AG09309 (cell line): Measurements from ENCODE around the gene SLC13A2.

Source experiments
- DNase-seq: peaks from one replicate; pipeline ENCODE4 v3.0.0-alpha.2; 2010; ENCODE audit warnings: low read depth
- H3K4me3 ChIP-seq: 2 replicates; pipeline ENCODE4 v1.5.1; 2011; ENCODE audit warnings: mild to moderate bottlenecking, low read depth, low read length, moderate library complexity; ENCODE audit not compliant: control insufficient read depth
- TF ChIP-seq, protein P1 (sequence below): IDR thresholded peaks from 2 replicates; pipeline ENCODE4 v1.5.1; 2011; ENCODE audit warnings: mild to moderate bottlenecking, low read depth, low read length, inconsistent platforms; ENCODE audit not compliant: insufficient read depth, control insufficient read depth; ENCODE audit errors: missing control alignments

SLC13A2 gene

DNA sequence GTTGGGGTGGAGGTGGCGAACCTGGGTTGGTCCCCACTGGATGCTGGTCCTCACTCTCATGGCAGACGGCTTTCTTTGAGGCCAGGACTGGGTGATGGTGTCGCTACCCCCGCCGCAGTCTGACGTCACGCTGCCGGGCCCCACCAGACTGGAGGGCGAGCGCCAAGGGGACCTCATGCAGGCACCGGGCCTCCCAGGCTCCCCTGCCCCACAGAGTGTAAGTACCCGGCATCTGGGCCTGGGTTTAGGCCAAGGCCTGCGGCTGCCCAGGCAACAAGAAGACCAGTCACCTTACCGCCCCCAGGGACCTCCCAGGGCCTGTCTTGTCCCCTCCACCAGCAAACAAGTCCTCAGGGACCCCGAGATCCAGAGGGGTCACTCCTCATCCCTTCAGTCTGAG lies 50.4 kb downstream of the SLC13A2 start:
- DNase-seq: no peak
- no peak overlapping the region for H3K4me3 ChIP-seq
- TF ChIP-seq, protein P1, sequence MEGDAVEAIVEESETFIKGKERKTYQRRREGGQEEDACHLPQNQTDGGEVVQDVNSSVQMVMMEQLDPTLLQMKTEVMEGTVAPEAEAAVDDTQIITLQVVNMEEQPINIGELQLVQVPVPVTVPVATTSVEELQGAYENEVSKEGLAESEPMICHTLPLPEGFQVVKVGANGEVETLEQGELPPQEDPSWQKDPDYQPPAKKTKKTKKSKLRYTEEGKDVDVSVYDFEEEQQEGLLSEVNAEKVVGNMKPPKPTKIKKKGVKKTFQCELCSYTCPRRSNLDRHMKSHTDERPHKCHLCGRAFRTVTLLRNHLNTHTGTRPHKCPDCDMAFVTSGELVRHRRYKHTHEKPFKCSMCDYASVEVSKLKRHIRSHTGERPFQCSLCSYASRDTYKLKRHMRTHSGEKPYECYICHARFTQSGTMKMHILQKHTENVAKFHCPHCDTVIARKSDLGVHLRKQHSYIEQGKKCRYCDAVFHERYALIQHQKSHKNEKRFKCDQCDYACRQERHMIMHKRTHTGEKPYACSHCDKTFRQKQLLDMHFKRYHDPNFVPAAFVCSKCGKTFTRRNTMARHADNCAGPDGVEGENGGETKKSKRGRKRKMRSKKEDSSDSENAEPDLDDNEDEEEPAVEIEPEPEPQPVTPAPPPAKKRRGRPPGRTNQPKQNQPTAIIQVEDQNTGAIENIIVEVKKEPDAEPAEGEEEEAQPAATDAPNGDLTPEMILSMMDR: no peak

DNA sequence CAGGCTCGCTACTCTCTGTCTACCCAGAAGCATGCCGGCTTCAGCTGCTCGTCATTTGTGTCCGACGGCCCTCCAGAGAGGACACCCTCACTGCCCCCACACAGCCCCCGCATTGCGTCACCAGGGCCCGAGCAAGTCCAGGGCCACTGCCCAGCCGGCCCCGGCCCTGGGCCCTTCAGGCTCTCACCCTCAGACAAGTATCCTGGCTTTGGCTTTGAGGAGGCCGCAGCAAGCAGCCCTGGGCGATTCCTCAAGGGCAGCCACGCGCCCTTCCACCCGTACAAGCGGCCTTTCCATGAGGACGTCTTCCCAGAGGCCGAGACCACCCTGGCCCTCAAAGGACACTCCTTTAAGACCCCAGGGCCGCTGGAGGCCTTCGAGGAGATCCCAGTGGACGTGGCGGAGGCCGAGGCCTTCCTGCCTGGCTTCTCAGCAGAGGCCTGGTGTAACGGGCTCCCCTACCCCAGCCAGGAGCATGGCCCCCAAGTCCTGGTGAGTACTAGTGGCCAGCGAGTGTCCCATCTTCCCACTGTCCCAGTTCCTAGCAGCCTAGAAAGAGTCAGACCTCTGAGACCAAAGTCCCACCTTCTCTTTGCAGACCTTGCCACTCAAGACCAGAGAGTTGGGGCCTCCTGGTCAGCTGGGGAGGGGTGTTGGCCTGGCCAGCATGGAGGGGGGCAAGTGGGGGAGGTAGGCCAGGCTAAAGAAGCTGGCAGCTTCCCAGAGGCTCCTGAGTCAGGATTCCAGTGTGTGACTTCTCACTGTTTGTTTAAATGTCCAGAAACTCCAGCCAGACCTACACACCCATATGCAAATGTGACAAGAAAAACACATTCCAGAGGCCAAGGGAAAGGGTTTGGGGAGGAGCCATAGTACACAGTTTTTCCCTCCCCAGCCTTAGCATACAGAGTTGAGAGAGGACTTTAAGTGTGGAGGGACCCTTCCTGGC lies 51.3 kb downstream of the SLC13A2 start:
- TF ChIP-seq, protein P1: no peak
- peak; percentile 13 for DNase-seq

DNA sequence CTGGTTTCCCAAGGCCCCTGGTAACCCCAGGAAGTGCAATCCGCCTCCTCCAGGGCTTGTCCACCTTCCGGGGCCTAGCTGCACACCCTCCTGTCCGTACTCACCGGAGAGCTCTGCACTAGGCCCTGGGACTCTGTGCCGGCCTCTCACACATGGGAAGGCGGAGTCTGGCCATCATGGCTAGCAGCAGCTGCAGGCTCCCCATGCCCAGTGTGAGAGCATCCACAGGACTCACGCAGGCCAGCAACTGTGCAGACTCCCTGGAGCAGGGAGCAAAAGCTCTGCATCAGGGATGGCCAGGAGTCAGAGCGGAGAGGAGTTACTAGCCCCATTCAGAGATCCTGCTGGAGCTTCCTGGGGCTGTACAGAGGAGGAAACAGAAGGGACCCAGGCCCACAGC lies 52.9 kb downstream of the SLC13A2 start:
- H3K4me3 ChIP-seq: no peak overlapping the region
- DNase-seq: no peak
- TF ChIP-seq, protein P1: no peak

More for the DNA sequence above, 51.3 kb downstream of the SLC13A2 start:
- no peak overlapping the region for H3K4me3 ChIP-seq

DNA sequence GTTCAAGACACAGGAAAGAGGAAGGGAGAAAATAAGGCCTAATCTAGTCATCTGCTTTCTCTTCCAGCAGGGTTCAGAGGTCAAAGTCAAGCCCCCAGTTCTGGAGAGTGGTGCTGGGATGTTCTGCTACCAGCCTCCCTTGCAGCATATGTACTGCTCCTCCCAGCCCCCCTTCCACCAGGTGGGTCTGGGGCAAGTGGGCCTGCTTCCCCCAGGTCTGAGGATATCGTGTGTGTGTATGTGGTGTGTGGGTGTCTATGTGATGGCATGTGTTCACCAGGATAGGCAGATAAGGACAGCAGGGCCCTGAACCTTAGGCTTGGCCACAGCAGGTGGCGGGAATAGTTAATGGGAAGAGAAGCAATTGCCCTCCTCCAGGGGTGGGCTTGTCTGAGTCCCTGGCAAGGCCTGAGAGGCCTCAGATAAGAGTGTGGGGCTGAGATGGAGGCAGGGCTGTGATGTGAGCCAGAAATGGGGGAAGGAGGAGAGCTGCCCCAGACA lies 53.8 kb downstream of the SLC13A2 start:
- no peak for DNase-seq
- TF ChIP-seq, protein P1: no peak
- H3K4me3 ChIP-seq: no peak overlapping the region

DNA sequence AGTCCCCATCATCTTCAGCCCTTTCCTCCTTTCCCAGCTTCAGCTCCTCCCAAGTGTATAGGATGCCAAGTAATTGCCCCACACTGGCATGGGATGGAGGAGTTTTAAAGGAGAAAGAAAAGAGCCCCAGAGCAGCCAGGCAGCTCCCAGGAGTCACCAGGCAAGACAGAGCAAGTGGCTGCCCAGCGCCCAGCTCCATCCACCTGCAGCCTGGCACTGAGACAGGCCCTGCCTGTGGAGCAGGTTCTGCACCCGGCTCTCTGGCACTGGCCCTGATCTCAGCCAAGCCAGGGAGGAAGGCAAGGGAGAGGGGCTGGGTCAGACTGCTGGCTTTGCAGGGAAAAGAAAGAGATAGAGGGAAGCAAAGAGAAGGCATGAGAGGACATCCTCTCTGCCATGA lies 54.4 kb downstream of the SLC13A2 start:
- TF ChIP-seq, protein P1: no peak
- no peak for DNase-seq
- H3K4me3 ChIP-seq: no peak overlapping the region

DNA sequence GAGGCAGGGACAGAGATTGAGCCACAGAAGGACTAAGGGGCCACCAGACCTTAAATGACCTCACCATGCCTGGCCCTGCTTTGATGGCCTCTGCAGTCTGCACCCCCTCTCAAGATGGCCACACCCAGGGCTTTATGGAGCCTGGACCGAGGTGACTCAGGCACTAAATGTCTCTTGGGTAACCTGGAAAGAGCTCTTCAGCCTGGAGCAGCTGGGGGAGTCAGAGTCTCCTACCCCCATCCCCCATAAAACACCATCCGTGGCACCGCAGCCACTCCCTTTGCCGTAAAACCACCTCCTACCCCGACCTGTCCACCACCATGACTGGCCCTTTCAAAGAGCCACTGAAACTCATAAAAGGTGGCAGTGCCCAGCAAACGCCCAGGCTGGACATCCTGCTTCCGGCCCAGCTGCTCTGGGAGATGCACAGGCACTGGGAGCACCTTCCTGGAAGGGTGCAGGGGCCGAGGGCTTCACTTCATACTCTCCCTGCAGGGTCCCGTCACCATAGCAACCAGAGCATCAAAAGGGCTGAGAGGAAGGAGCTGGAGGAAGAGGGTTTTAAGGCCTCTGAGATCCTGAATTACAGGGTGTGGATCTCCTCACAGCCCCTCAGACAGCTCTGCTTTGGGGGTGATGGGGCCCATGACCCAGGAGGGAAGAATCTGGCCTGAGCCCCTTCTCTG lies 55.0 kb downstream of the SLC13A2 start:
- TF ChIP-seq, protein P1: no peak
- H3K4me3 ChIP-seq: no peak overlapping the region
- no peak for DNase-seq
